Ishikawa (cell line): ENCODE data around the gene STYK1.

Experiments used
- CEBPB ChIP-seq: IDR thresholded peaks from 2 replicates; pipeline ENCODE4 v1.6.1; 2012
- CREB1 ChIP-seq: IDR thresholded peaks from 2 replicates; pipeline ENCODE4 v1.6.1; 2012; ENCODE audit warnings: low read depth
- EGR1 ChIP-seq: IDR thresholded peaks from 2 replicates; pipeline ENCODE4 v1.6.1; 2012
- EP300 ChIP-seq: IDR thresholded peaks from 2 replicates; pipeline ENCODE4 v1.6.1; 2012; ENCODE audit warnings: borderline replicate concordance
- FOXM1 ChIP-seq: IDR thresholded peaks from 2 replicates; pipeline ENCODE4 v1.6.1; 2012; ENCODE audit warnings: low read depth, borderline replicate concordance
- MAX ChIP-seq: IDR thresholded peaks from 2 replicates; pipeline ENCODE4 v1.6.1; 2012
- NFIC ChIP-seq: IDR thresholded peaks from 2 replicates; pipeline ENCODE4 v1.6.1; 2012
- RAD21 ChIP-seq: IDR thresholded peaks from 2 replicates; pipeline ENCODE4 v1.6.1; 2012; ENCODE audit warnings: low read depth
- REST ChIP-seq: IDR thresholded peaks from 2 replicates; pipeline ENCODE4 v1.6.1; 2012; ENCODE audit warnings: low read depth, mild to moderate bottlenecking
- TAF1 ChIP-seq: IDR thresholded peaks from 2 replicates; pipeline ENCODE4 v1.6.1; 2012; ENCODE audit warnings: low read depth, mild to moderate bottlenecking
- TCF12 ChIP-seq: IDR thresholded peaks from 2 replicates; pipeline ENCODE4 v1.6.1; 2012; ENCODE audit warnings: low read depth
- TEAD4 ChIP-seq: IDR thresholded peaks from 2 replicates; pipeline ENCODE4 v1.6.1; 2012
- USF1 ChIP-seq: IDR thresholded peaks from 2 replicates; pipeline ENCODE4 v1.6.1; 2012
- YY1 ChIP-seq: IDR thresholded peaks from 2 replicates; pipeline ENCODE4 v1.6.1; 2012; ENCODE audit warnings: low read depth
- ZBTB7A ChIP-seq: IDR thresholded peaks from 2 replicates; pipeline ENCODE4 v1.6.1; 2012; ENCODE audit warnings: low read depth

Gene STYK1

GRCh38 chr12:10697156-10697555 is 23.3 kb upstream of the STYK1 start:
- TF ChIP-seq MAX, result no peak
- TF ChIP-seq FOXM1, result no peak
- TF ChIP-seq YY1, result no peak
- TF ChIP-seq USF1, result no peak
- TF ChIP-seq EGR1, result no peak
- no peak for TF ChIP-seq CREB1
- no peak for TF ChIP-seq NFIC
- no peak for TF ChIP-seq CEBPB
- no peak for TF ChIP-seq RAD21
- no peak for TF ChIP-seq TCF12
- no peak for TF ChIP-seq TEAD4
- no peak for TF ChIP-seq ZBTB7A
- TF ChIP-seq TAF1, result no peak
- TF ChIP-seq REST, result no peak
- no peak for TF ChIP-seq EP300

GRCh38 chr12:10690906-10691305 is 17.1 kb upstream of the STYK1 start:
- TF ChIP-seq NFIC (no peak), EP300 (no peak), RAD21 (no peak), REST (no peak), MAX (no peak), EGR1 (no peak), TEAD4 (no peak), CREB1 (no peak), TCF12 (no peak), CEBPB (no peak), ZBTB7A (no peak), FOXM1 (no peak), USF1 (no peak), YY1 (no peak), TAF1 (no peak)

- no peak for TF ChIP-seq YY1
- TF ChIP-seq MAX, result no peak
- TF ChIP-seq TCF12, result no peak
- TF ChIP-seq CREB1, result no peak
- TF ChIP-seq TEAD4, result no peak
- no peak for TF ChIP-seq FOXM1
- no peak for TF ChIP-seq EGR1
- TF ChIP-seq TAF1, result no peak
- TF ChIP-seq EP300, result no peak
- no peak for TF ChIP-seq NFIC
- TF ChIP-seq RAD21, result no peak
- TF ChIP-seq USF1, result no peak
- no peak for TF ChIP-seq REST
- TF ChIP-seq CEBPB, result no peak
- TF ChIP-seq ZBTB7A, result no peak
Measured at GRCh38 chr12:10689146-10689545, 15.3 kb upstream of the STYK1 start.

GRCh38 chr12:10688042-10688441 is 14.2 kb upstream of the STYK1 start:
- TF ChIP-seq NFIC (no peak), ZBTB7A (no peak), TAF1 (no peak), MAX (no peak), REST (no peak), TEAD4 (no peak), YY1 (no peak), FOXM1 (no peak), CREB1 (no peak), EGR1 (no peak), USF1 (no peak), CEBPB (no peak)
